GM12865 (cell line): ENCODE results near the gene CD164L2.

Source experiments
- DNase-seq: peaks from one replicate; pipeline ENCODE4 v3.0.0; 2010; ENCODE audit warnings: low read depth
- H3K4me3 ChIP-seq: 2 replicates; pipeline ENCODE4 v1.5.1; 2011; ENCODE audit warnings: mild to moderate bottlenecking, low read depth, low read length, control low read depth
- TF ChIP-seq, protein P1 (sequence below): IDR thresholded peaks from 2 replicates; pipeline ENCODE4 v1.5.1; 2011; ENCODE audit warnings: low read length, control low read depth, low read depth, inconsistent platforms; ENCODE audit not compliant: insufficient read depth; ENCODE audit errors: missing control alignments

The CD164L2 gene

DNA sequence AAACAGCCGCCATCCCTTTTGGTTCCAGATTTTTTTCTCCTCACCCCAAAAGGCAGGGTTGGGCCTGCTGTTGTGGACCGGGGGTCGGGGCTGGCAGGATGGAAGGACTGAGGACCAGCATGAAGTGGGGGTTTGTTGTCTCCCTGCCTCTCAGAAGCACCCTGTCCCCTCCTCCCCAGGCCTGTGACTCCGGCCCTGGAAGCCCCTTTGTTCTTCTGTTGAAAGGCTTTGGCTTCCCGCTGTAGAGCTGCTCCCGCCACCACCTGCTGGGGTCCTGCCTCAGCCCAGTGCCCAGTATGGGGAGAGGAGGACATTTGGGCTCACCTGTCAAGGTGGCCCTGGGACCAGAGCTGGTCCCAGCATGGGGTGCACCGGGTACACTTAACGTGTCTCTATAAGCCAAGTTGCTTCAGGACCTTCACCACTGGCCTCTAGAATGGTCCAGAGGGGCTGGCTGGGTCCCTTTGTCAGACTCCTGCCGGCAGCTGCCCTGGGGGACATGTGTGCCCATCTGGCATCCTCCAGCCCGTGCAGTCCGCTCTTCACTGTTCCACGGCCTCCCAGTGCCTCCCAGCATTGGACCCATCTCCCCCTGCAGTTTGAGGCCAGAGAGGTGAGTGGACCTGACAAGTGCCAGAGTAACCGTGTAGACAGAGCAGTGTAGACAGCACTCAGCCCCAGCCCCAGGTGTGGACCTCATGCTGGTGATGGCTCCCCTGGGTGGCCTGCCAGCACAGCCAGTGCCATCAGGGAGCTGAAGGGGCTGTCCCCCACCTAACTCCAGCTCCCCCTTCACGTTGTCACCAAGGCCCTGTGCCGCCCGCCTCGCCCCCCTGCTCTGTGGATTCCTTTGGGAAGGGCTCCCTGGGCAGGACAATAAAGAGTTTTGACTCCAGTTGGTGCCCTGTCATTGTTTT is 47.4 kb downstream of the CD164L2 start:
- no peak for DNase-seq
- TF ChIP-seq, protein P1, sequence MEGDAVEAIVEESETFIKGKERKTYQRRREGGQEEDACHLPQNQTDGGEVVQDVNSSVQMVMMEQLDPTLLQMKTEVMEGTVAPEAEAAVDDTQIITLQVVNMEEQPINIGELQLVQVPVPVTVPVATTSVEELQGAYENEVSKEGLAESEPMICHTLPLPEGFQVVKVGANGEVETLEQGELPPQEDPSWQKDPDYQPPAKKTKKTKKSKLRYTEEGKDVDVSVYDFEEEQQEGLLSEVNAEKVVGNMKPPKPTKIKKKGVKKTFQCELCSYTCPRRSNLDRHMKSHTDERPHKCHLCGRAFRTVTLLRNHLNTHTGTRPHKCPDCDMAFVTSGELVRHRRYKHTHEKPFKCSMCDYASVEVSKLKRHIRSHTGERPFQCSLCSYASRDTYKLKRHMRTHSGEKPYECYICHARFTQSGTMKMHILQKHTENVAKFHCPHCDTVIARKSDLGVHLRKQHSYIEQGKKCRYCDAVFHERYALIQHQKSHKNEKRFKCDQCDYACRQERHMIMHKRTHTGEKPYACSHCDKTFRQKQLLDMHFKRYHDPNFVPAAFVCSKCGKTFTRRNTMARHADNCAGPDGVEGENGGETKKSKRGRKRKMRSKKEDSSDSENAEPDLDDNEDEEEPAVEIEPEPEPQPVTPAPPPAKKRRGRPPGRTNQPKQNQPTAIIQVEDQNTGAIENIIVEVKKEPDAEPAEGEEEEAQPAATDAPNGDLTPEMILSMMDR, result no peak
- no peak overlapping the region for H3K4me3 ChIP-seq

DNA sequence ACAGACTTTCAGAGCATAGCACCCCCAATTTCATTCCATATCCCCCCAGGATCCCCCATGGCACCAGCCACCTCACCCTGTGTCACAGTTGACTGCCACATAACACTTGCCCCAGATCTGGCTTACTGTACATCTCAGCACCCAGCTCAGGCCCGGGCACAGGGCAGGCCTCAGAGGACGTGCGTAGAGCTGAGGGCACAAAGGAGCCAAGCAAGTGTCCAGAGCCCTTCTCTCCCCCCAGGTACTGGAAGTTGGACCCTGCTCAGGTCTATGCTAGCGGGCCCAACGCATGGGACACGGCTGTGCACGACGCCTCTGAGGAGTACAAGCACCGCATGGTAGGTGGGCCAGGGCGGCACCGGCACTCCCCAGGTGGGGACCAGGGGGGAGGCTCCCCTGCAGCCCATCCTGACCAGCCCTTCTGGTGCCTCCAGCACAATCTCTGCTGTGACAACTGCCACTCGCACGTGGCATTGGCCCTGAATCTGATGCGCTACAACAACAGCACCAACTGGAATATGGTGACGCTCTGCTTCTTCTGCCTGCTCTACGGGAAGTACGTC is 49.3 kb downstream of the CD164L2 start:
- H3K4me3 ChIP-seq, result no peak overlapping the region
- TF ChIP-seq, protein P1, result no peak
- DNase-seq, result no peak

DNA sequence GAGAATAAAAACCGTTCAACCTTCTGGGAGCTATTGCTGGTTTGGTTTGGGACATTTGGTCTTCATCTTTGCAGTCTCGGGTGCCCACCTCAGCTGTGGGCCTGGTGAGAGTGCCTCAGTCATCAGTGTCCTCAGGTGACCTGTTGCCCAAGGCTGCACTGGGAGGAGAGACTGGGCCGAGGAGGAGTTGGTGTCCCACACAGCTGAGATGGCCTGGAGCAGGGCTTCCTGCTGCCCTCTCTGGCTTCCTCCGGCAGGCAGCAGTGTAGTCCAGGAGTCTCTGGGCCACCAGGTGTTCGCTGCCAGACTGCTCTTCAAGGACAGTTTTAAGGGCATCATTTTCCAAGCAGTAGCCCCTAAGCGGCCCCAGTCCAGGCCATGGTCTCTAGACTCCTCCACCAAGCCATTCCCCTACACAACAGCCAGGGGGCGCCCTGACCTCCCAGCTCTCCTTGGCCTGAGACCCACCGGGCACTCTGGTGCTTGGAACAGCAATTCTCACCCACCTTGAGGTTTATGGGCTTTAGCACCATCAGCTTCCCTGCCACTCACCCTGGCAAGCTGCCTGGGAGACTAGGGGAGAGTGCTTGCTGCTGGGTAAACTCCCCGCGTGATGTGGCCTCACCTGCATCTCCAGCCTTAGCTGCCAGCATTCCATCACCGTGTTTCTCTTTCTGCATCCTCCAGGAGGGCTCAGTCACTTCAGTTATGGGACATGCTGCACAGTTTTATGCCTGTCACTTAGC is 50.4 kb downstream of the CD164L2 start:
- no peak overlapping the region for H3K4me3 ChIP-seq
- TF ChIP-seq, protein P1, result peak; percentile 82
- peak; percentile 40 for DNase-seq

DNA sequence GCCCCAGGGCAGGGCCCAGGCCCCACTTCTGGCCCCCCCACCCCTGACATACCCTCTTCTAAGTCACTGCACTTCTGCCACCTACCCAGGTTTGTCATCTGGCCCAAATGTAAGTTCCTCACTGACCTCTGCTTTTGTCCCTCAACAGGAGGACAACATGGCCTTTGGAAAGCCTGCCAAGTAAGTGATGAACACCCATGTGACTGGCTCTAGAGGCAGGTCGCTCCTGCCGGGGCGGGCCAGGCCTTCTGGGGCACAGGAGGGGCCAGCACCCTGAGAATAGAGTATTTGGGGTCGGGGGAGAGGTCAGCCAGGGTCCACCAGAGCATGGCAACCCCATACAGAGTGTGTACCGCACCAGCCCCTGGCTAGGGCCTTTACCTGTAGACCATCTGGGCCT is 51.2 kb downstream of the CD164L2 start:
- H3K4me3 ChIP-seq, result no peak overlapping the region
- TF ChIP-seq, protein P1, result no peak
- no peak for DNase-seq

DNA sequence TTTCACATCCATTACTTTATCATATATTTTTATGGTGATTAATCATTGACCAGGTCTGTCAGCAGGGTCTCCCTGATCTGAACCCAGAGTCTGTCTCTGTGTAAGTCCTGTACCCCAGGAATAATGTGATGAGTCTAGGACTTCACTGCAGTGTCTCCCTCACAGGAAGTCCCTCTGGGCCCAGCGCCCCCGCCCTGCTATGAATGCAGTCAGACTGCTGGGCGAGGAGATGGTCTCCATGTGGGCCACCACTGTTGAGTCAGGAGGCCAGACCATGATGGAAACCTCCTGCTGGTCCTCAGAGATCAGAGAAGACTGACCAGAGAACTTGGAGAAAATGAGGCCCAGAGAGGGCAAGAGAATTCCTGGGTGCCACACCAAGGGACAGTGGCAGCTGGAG is 51.7 kb downstream of the CD164L2 start:
- H3K4me3 ChIP-seq, result no peak overlapping the region
- DNase-seq, result no peak
- TF ChIP-seq, protein P1, result no peak

DNA sequence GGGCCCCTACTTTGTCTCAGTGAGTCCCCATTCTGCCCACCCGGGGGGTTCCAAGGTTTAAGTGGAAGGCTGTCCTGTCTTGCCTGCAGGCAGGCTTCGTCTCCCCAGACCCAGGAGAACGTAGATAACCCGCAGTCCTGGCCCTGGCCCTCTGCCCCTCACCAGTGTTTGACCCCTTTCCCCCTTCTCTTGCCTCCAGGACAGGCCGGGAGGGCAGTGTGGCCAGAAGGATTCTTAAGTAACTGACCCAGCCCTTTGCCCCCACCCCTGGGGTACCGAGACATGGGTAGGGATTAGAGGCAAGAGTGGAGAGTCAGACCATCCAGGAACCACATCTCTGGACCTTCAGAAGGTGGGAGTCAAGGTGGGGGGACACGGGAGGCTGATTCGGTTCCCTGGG is 52.3 kb downstream of the CD164L2 start:
- H3K4me3 ChIP-seq, result no peak overlapping the region
- TF ChIP-seq, protein P1, result no peak
- no peak for DNase-seq
